Hematopoietic multipotent progenitor cell treated with erythropoietin and hydrocortisone succinate and interleukin-3 and kit ligand, for 8 days (in vitro differentiated cells): ENCODE data around the gene ASB1.

Experiments
- DNase-seq: peaks from one replicate; pipeline ENCODE4 v3.0.0-alpha.2; 2015

Gene ASB1

DNA sequence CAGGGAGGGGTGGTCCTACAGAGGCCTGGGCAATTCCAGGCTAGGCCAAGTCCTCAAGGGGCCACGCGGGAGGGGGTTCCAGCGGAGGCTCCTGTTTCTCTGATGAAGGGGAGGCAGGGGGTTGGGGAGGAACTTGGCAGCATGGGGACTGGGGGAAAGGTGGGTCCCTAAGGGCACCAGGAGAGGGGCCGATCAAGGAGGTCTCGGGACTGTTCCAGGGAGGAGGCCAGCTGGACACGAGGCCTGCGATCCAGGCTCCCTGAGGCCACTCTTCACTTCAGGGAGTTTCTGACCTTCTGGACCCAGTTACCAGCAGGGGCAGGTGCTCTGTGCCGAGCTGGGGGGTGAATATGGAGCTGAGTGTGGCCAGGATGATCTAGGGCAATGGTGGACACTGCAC lies 71.5 kb downstream of the ASB1 start:
- DNase-seq = no peak

DNA sequence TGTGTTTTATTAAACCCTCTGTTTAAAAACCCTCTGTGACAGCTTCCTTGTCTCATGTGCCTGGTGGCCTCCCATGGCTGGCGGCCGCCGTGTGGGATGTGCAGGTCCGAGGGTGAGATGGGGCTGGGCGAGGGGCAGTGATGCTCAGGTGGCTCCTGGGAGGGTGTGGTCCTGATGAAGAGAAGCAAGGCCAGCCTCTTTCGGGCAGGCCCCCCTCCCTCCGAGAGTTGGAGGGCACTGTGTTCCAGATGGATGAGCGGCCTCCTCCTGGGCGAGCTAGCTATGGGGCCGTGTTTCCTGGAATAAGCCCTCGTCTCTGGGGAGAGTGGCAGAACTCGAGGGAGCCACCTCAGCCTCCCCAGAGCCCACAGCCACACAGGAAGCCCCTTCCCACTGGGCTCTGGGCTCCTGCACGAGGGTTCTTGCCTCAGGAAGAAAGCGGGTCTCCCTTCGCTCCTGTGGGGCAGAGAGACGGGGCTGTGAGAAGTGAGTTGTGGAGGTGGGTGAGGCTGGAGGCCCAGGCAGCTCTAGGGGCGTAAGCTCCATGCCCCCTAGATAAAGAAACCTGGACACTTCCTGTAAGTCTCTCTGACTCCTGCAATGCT lies 72.1 kb downstream of the ASB1 start:
- no peak for DNase-seq

DNA sequence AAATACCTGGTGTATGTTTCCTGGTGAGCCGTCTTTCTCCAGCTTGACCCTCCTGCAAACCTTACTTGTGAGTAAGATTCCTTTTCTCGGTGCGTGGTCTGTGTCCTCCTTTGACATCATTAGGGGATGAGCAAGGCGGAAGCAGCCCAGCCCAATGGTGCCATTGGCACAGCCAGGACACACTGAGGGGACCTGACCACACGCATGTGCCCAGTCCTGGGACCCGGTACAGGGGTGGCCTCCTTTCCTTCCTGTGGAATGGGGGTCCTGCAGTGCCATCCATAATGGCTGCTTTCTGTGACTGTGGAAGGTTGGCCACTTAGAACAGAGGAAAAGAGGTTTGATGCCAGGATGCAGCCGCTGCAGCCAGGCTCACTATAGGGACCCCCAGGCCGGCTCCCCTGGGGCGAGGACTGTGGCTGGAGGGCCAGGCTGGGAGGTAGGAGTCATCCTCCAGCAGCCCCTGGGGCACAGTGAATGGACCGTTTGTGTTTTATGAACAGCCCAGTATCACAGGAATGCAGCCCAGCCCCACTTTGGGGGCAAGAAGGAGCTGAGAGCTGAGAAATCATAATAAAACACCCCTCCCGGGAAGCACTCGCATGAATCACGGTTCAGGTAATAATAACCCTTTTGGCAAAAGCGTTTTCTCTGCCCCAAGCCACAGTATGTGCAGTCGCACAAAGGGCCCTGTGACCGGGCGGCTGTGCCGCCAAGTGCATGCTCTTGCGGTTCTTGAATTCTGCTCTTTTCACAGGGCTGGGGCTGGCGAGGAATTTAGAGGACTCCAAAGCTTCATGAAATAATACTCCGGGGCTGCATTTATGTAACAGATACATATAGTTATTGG lies 73.2 kb downstream of the ASB1 start:
- no peak for DNase-seq

DNA sequence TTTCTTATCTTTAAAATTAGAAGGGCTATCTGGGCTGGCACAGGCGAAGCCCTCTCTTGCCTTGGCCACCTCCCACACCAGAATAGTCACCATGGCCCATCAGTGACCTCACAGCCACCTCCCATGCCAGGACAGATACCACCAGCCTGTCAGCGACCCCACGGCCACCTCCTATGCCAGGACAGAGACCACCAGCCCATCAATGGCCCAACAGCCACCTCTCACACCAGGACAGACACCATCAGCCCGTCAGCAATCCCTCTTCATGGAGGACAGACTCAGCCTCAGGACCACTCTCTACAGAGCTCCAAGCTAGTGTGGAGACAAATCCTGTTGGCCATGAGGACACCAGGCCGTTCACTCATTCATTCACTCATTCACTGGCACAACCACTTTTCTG lies 74.6 kb downstream of the ASB1 start:
- DNase-seq = no peak
